ENCODE data around the gene C5orf47.

Gene C5orf47, protein sequence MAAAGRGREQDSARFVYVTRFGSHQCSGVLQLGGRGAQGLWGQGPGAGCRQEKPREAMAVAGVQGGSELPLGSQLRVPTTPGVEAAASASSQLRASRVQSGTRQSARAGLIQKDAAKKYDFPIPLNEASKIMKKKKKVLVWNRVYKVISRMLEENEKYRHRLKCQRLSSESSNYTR

DNA sequence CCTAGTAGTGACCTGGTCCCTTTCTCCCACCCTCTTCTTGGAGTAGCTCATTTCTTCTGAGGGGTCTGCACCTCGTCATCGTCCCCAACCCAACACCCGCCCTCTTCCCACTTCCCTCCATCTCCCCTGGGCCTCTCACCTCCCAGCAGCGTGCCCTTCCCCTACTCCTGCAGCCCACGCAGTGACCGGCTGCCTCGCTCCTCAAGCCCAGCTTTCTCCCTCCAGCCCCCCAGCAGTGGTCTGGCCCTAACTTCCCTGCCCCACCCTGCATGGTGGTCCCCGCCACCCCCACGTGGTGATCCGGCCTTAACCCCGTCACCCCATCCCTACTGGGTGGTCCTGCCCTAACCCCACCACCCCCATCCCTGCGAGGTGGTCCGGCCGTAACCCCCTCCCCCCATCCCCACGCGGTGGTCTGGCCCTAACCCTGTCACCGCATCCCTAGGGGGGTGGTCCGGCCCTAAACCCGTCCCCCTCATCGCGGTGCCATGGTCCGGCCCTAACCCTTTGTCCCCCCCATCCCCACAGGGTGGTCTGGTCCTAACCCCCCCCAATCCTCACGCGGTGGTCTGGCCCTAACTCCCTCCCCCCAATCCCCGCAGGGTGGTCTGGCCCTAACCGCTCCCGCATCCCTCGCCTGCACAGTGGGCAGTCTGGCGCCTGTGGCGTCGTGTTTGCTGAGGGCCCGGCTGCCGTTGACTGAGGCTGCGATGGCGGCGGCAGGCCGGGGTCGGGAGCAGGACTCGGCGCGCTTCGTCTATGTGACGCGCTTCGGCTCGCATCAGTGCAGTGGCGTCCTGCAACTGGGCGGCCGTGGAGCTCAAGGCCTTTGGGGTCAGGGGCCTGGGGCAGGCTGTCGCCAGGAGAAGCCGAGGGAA lies at the start of gene C5orf47:
Gene C5orf47 (plus strand): TSS at position 617 of the 878 bp plus-strand sequence. CDS start 94 bp downstream, at position 711.
- no peak for DNase-seq

- DNase-seq, result no peak
Observed at GRCh38 chr5:173940269-173940668, 48.7 kb upstream of the C5orf47 start.

- no peak for DNase-seq
Observed at GRCh38 chr5:173941102-173941501, 47.9 kb upstream of the C5orf47 start.

DNA sequence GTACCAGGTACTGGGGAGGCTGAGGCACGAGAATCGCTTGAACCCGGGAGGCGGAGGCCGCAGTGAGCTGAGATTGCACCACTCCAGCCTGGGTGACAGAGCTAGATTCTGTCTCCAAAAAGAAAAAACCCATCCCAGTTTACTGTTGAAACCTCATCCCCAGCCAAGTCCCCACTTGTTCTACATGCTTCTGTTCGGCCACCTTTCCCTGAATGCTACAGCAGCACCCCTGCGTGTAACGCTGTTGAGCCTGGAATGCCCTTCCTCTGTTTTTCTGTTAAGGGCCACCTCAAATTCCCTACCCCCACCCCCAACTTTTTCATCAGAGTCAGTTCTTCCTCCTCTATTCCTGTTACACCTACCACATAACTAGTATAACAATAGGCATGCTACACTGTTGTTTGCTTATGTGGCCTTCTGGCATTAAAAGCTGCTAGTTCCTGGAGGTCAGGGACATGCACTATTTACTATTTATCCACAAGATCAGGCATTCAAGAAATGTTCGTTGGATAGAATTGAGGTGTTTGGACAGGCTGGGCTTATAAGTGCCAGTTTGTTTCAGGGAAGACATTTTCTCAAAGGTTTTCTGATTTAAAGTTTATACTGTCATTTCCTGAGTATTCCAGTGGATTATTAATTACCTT lies 47.1 kb upstream of the C5orf47 start:
- DNase-seq, result no peak

- DNase-seq, result no peak
Observed at GRCh38 chr5:173944511-173944910, 44.5 kb upstream of the C5orf47 start.

GRCh38 chr5:173945160-173945559 lies 43.8 kb upstream of the C5orf47 start:
- no peak for DNase-seq

GRCh38 chr5:173946323-173946722 lies 42.6 kb upstream of the C5orf47 start:
- DNase-seq, result no peak

DNA sequence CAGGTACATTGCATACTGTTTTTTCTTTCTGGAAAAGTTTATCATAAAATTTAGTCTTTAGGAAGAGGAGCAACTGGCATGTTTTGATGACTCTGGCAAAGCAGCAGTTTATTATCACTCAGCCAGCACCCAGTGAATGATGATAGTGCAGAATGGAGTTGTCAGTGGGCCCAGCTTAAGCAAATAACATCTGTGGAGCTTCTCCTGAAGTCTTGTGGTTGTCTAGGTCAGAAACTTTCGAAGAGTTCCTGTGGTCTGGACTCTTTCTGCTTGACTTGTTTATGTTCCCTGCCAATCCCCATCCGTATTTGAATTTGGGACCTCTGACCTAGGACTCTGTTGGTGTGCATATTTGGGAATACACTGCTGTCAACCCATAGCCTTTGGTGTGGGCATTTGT lies 38.1 kb upstream of the C5orf47 start:
- DNase-seq, result no peak

DNA sequence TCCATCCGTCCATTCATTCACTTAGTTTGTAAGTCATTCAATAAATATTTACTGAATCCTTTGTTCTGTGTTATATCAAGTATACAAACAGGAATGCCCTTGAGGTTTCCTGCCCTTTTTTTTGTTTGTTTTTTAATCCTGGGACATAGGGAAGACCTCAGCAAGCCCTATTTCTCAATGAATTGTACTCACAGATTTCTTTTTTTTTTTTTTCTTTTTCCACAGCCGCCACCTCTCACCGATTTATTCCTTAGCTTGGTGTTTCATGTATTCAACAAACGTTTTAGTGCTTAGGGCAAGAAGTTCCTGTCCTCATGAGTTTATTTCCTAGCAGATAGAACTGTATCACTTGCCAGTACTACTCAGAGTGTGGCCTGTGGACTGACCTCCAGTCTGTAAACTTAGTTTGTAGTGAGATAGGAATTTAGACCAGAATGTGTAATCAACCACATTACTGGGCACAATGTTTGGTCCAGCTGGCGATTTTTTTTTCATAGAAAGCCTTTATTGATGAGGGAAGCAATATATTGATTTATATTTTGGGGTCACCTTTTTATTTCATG lies 35.4 kb upstream of the C5orf47 start:
- DNase-seq, result no peak

GRCh38 chr5:173954671-173955521 lies 34.1 kb upstream of the C5orf47 start:
- DNase-seq, result no peak

DNA sequence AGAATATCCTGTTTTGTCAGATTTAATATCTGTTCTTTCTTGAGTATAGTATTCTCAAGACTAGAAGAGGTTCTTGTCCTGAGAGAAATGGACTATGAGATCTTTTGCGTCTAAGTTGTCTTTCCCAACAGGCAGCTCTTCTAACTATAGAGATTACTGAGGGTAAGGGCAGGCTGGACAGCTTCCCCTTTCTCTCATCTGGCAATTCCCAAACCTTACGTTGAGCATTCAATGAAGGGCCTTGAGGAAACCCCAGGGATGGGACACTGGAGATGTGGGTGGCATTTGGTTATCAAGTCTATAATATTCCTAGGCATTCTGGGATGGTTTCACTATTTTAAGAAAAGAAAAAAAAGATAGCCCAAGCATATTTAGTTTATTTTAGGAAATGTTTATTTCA lies 28.0 kb upstream of the C5orf47 start:
- DNase-seq, result no peak

GRCh38 chr5:173961418-173961817 lies 27.6 kb upstream of the C5orf47 start:
- no peak for DNase-seq

GRCh38 chr5:173962436-173962972 lies 26.5 kb upstream of the C5orf47 start:
- DNase-seq, result no peak

DNA sequence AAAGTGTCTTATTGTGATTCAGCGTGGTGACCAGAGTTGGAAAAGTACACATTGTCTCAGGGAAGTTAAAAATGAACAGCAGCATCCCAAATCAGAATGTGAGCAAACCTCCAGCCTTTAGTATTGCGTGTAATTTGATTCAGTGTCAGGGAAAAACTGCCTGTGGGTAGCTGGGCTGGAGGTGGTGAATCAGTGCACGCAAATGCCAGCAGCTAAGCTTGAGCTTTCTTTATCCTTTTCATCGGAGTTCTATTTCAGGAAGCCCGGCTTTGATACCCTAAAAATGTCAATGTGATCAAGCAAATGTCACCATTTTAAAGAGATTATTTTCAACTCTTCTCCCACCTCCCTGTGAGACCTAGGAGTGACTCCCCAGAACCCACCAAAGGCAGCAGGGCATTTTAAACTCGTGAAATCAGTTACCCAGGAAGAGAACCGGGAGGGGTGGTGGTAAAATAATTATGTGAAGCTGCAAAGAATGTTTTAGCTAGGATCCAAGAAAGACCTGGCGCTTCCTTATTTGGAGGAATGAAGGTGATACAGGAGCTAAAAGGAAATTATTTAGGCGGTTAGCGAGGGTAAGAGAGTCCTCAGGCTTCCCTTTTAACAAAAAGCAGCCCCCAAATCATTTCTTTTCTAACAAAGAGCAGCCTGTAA lies 25.7 kb upstream of the C5orf47 start:
- no peak for DNase-seq

- no peak for DNase-seq
Observed at GRCh38 chr5:173963867-173964441, 25.0 kb upstream of the C5orf47 start.

- no peak for DNase-seq
Observed at GRCh38 chr5:173964506-173964905, 24.5 kb upstream of the C5orf47 start.

DNA sequence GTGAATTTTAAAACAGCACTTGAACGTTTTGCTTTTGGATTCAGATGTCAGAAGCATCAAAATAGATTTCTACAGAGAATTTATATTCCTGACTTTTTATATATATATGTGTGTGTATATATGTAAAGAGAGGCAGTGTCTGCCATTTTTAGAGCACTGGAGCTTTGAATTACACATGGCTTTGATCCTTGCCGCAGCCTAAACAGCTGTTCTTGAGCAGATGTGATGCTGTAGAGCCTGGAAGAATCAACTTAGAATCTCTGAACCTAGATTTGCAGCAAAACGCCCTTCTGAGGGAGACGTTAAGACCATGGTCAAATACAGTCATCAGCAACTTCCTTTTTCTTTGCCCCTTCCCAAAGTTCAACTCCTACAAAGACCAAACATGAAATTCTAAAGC lies 21.7 kb upstream of the C5orf47 start:
- DNase-seq, result no peak

DNA sequence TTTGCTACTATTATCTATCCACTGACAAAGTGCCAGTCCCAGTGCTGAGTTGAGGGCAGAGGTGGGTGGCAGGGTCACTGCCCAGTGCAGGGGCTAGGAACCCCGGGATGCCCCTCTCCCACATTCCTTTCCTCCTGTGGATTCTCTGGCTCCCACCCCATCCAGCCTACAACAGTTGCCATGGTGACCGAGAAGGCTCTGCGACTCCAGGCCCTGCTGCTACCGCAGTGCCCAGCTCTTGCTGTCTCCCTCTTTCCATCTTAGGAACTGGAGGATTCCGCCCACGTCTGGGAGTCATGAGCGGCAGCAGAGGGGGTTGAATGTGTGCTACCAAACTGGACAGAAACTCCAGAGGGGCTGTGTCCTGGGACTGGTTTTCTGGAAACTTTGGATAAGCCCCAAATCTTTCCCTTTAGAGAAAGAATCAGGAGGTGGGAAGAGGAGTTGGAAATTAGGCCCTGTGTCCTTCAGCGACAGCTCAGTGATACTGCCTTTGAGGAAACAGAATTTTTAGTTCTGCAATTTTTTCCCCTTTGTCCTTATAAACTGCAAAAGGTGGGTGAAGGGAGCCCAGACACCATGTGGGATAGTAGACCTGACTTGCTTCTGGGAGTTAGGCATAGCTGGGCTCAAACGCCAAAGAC lies 20.7 kb upstream of the C5orf47 start:
- no peak for DNase-seq

- DNase-seq, result no peak
Observed at GRCh38 chr5:173969167-173970049, 19.6 kb upstream of the C5orf47 start.
